ENCODE results near the gene VPS29.
"Not testable (repeated sequence)": the region's sequence is repeated elsewhere in the genome, so short reads cannot be mapped to it uniquely, and the experiment has no call there.

VPS29 gene

GRCh38 chr12:110545812-110546211, 43.9 kb upstream of the VPS29 start:
- DNase-seq (ENCODE audit: extremely low read depth, low read depth), result no peak
- TF ChIP-seq, protein P1, sequence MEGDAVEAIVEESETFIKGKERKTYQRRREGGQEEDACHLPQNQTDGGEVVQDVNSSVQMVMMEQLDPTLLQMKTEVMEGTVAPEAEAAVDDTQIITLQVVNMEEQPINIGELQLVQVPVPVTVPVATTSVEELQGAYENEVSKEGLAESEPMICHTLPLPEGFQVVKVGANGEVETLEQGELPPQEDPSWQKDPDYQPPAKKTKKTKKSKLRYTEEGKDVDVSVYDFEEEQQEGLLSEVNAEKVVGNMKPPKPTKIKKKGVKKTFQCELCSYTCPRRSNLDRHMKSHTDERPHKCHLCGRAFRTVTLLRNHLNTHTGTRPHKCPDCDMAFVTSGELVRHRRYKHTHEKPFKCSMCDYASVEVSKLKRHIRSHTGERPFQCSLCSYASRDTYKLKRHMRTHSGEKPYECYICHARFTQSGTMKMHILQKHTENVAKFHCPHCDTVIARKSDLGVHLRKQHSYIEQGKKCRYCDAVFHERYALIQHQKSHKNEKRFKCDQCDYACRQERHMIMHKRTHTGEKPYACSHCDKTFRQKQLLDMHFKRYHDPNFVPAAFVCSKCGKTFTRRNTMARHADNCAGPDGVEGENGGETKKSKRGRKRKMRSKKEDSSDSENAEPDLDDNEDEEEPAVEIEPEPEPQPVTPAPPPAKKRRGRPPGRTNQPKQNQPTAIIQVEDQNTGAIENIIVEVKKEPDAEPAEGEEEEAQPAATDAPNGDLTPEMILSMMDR (IDR thresholded peaks at IDR 0.05; ENCODE audit: low read depth, low read length, missing control alignments), result no peak
- H3K4me3 ChIP-seq (replicated peaks; ENCODE audit: low read depth, low read length), result no peak overlapping the region

GRCh38 chr12:110545259-110545658, 43.3 kb upstream of the VPS29 start:
- not testable (repeated sequence) for H3K4me3 ChIP-seq (replicated peaks; ENCODE audit: low read depth, low read length)
- peak; percentile 94 for DNase-seq (ENCODE audit: extremely low read depth, low read depth)

GRCh38 chr12:110543965-110544364, 42.1 kb upstream of the VPS29 start:
- DNase-seq (ENCODE audit: extremely low read depth, low read depth), result no peak
- no peak overlapping the region for H3K4me3 ChIP-seq (replicated peaks; ENCODE audit: low read depth, low read length)
- TF ChIP-seq, protein P1 (IDR thresholded peaks at IDR 0.05; ENCODE audit: low read depth, low read length, missing control alignments), result no peak

- no peak overlapping the region for H3K4me3 ChIP-seq (replicated peaks; ENCODE audit: low read depth, low read length)
- peak; percentile 89 for DNase-seq (ENCODE audit: extremely low read depth, low read depth)
- TF ChIP-seq, protein P1 (IDR thresholded peaks at IDR 0.05; ENCODE audit: low read depth, low read length, missing control alignments), result no peak
These were observed 41.5 kb upstream of the VPS29 start for GRCh38 chr12:110543252-110543959.

GRCh38 chr12:110540048-110540447, 38.1 kb upstream of the VPS29 start:
- DNase-seq (ENCODE audit: extremely low read depth, low read depth), result no peak
- TF ChIP-seq, protein P1 (IDR thresholded peaks at IDR 0.05; ENCODE audit: low read depth, low read length, missing control alignments), result no peak
- H3K4me3 ChIP-seq (replicated peaks; ENCODE audit: low read depth, low read length), result no peak overlapping the region

- H3K4me3 ChIP-seq (replicated peaks; ENCODE audit: low read depth, low read length), result no peak overlapping the region
- TF ChIP-seq, protein P1 (IDR thresholded peaks at IDR 0.05; ENCODE audit: low read depth, low read length, missing control alignments), result no peak
- no peak for DNase-seq (ENCODE audit: extremely low read depth, low read depth)
These were observed 37.1 kb upstream of the VPS29 start for GRCh38 chr12:110538869-110539622.

DNA sequence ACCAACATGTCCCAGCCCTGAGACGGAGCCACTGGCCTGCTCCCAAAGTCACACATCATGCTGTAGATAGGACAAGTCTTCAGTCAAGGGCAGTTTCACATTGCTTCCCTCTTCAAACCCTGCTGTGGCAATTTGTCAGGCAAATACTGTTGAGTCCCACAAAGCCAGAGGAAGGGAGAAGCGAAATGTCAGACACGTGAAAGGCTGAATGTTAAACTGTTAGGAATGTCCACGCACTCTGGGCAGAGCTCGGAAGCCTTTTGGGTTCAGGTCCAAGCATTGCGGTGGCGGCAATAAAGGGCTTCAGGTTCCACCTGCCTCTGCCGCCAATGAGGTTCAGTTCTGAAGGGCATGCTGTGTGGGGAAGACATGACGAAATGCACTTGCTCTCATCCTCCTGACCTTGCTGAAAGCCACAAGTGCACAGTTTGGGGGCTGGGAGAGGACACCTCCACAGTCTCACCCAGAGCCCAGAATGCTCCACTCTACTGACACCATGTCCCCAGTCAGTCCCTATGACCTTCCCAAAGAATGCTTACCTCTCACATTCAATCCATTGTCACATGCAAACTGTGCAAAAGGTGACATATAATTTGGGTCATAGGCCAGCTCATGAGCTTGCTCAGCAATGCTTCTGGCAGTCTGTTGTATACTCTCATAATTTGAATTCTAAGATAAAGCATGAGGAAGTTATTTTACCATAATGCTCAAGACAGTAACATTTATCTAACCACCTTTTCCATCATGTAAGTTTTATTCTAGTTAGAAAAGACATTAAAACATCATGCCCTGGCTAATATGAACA, 35.9 kb upstream of the VPS29 start:
- TF ChIP-seq, protein P1 (IDR thresholded peaks at IDR 0.05; ENCODE audit: low read depth, low read length, missing control alignments), result no peak
- H3K4me3 ChIP-seq (replicated peaks; ENCODE audit: low read depth, low read length), result no peak overlapping the region
- no peak for DNase-seq (ENCODE audit: extremely low read depth, low read depth)
